Dermis microvascular lymphatic vessel endothelial cell (primary cell): ENCODE results near the gene RPL32. TPM values are rescaled to one million over a fixed set of nuclear protein-coding genes. Genes with fewer than 3 reads are reported as not detected.
A peak's percentile ranks its signal among the peaks of the same experiment; 100 is the strongest.
"Not testable (repeated sequence)": the region's sequence is repeated elsewhere in the genome, so short reads cannot be mapped to it uniquely, and the experiment has no call there.

ENCODE experiments used
- DNase-seq, 2 donors: peaks; one replicate each; pipeline versions ENCODE4 v3.0.0 to v3.0.0-alpha.2; 2010; ENCODE audit warnings: low read depth in 2 of 2
- total RNA-seq: library from RNA; depleted of rRNA; stranded (reverse); fragments of >200 nt; gene quantifications from 2 replicates; pipeline ENCODE4 v1.2.1, GENCODE V29; 2014

Gene RPL32
- total RNA-seq, 1 donor from 2014 or later = 1,083 TPM

DNA sequence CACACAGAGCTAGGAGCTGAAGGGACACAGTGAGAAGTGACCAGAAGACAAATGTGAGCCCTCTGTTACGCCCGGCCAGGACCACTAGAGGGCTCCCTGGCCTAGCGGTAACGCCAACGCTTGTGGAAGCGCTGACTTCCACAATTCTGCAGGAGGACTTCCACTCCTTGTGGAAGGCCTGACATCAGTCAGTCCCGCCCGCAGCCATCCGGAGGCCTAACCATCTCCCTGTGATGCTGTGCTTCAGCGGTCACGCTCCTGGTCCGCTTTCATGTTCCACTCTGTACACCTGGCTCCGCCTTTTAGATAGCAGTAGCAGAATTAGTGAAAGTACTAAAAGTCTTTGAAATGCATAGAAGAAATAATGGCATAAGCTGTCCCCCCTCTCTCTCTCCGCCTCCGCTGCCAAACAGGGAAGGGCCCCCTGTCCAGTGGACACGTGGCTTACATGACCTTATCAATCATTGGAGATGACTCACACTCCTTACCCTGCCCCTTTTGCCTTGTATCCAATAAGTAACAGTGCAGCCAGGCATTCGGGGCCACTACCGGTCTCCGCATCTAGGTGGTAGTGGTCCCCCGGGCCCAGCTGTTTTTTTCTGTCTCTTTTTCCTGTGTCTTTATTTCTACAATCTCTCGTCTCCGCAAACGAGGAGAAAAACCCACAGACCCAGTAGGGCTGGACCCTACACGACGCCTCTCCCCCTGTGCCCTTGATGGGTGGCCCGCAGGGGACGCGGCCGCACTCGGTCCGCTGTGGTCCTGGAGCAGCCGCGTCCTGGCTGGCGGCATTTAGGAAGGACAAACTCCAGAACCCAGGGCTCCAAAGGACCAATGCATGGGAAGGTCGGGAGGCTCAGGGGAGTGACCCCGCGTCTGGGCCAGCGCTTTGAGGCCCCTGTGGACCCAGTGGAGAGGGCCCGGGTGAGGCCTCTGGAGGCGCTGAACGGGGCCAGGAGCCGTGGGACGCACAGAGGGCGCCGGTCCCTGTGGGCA lies 27.0 kb upstream of the RPL32 start:
- DNase-seq = peak; percentile 66 to 84

DNA sequence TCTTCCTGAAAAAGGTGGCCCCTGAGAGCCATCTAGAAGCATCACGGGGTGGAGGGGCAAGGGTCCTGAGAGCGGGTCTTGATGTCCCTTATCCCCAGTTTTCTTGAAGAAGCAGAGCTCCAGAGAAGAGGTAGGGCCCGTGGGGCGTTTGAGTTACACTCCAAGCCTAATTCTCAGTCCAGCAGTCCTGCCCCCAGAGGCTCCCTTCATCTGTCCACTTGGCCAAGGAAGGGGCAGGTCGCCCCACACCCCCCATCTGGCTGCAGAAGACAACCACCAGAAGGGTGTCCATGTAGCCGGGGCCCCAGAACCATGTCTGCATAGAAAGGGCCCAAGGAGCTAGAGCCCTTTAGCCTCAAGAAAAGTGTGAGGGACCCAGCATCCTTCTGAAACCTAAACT lies 25.5 kb upstream of the RPL32 start:
- no peak for DNase-seq

DNA sequence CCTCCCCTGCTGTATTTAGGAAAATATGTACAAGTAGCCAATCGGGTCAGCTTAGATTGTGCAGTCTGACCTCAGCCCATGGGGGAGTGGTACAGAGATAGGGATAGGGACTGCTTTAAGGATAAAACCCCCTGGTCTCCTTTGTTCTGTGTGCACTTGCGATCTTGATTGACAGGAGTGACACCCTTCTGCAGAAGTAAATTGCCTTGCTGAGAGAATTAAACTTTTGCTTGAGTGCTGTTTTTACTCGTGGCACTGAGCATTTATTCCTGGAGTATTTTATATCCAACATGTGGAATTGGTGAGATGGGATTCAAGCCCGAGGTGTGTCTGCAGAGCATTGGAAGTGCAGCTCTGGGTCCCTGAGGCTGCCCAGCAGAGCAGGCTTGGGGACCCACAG lies 23.9 kb upstream of the RPL32 start:
- no peak for DNase-seq

- no peak for DNase-seq
Observed at GRCh38 chr3:12862387-12862786, 21.0 kb upstream of the RPL32 start.

DNA sequence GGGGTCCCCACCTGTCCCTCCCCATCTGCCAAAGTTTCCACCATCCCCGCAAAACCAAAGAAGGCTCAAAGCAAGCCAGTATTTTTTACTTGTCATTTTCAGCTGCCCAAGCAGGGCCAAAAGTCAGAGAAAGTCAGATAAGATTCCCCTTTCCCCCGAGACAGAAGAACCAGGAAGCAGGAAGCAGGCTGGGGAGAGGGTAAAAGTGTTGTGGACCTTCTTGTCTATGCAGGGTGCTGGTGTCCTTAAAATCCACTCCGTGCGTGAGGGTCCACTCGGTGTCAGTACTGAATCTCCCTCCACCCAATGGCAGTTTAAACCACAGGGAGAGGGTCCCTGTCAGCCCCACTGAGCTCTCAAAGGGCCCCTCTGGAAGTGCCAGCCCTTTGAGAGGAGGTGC lies 20.2 kb upstream of the RPL32 start:
- DNase-seq = no peak

DNA sequence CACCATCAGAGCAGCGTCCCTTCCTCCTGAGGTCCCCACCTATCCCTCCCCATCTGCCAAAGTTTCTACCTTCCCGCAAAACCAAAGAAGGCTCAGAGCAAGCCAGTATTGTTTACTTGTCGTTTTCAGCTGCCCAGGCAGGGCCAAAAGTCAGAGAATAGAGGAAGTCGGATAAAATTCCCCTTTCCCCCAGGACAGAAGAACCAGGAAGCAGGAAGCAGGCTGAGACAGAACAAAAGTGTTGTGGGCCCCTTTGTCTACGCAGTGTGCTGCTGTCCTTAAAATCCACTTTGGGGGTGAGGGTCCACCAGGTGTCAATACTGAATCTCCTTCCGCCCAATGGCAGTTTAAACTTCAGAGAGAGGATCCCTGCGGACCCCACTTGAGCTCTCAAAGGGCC lies 18.5 kb upstream of the RPL32 start:
- peak in 1 of 2 donors; percentile 17 for DNase-seq

- no peak for DNase-seq
Observed at GRCh38 chr3:12856626-12857025, 15.3 kb upstream of the RPL32 start.

DNA sequence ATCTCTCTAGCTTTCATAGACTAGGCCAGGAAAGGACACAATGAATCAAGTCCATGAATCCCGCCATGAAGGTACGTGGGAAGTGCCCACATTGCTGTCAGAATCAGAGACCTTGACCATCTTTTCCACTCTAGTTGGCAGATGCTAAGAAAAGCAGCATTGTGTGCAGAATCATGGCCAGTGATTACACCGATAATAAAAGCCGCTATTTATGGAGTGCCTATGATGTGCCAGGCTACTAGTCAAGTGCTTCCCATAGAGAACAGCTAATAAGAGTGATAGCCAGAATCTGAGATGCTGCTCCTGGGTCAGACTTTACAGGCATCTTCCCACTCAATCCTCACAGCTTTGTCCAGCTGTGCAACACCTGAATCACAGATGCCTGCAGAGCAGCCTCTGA lies 13.2 kb upstream of the RPL32 start:
- DNase-seq = no peak

- DNase-seq = not testable (repeated sequence)
Observed at GRCh38 chr3:12853847-12854246, 12.5 kb upstream of the RPL32 start.

- no peak for DNase-seq
Observed at GRCh38 chr3:12852201-12852600, 10.8 kb upstream of the RPL32 start.

- no peak for DNase-seq
Observed at GRCh38 chr3:12845811-12846210, 4.4 kb upstream of the RPL32 start.

DNA sequence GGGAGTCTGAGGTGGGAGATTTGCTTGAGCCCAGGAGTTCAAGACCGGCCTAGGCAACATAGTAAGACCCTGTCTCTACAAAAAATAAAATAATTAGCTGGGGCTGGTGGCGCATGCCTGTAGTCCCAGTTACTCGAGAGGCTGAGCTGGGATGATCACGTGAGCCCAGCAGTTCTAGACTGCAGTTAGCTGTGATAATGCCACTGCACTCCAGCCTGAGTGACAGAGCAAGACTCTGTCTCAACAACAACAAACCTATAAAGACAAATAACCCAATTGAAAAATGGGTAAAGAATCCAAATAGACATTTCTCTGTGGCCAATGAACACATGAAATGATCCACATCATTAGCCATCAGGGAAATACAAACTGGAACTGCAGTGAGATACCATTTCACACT lies 1.1 kb upstream of the RPL32 start:
- no peak for DNase-seq

- no peak for DNase-seq
Observed at GRCh38 chr3:12841970-12842328, 584 bp upstream of the RPL32 start.

DNA sequence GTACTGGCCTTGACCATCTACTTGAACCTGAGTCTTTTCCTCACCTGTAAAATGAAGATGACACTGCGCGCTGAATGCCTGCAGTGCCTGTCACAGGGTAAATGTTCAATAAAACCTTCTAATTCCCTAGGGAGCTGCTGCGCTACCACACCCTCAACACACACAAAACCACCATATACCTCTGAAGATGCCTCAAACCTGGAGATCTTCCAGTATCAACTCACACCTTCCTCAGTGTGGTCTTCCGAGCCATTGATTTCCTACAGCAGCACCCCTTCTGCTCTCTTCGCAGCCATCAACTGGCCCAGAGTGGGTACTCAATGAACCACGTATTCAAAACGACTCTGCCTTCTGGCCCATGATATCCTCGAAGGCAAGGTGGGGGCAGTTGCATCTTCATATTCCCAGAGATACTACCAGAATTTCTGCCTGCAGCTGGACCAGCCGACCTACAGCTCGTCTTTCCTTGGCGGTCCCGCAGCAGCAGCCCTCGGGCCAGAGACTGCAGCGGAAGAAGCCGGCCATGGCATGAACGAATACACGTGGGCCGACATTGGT lies 695 bp downstream of the RPL32 start:
- DNase-seq = peak in 1 of 2 donors; percentile 46

DNA sequence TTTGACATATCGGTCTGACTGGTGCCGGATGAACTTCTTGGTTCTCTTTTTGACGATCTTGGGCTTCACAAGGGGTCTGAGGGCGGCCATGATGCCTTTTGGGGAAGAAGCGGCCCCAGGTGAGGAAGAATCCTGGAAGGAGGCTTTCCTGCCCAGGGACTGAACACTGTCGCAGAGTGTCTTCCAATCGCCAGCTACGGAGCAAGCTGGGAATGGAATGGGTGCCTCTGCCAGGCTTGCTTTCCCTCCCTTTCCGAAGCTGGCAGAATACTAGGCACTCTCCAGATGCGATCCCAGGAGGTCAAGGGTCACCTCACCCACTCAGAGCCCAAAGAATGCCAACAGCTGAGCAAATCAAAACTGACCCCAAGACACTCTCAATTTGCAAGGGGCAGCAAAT lies 1.2 kb downstream of the RPL32 start:
- DNase-seq = not testable (repeated sequence)

DNA sequence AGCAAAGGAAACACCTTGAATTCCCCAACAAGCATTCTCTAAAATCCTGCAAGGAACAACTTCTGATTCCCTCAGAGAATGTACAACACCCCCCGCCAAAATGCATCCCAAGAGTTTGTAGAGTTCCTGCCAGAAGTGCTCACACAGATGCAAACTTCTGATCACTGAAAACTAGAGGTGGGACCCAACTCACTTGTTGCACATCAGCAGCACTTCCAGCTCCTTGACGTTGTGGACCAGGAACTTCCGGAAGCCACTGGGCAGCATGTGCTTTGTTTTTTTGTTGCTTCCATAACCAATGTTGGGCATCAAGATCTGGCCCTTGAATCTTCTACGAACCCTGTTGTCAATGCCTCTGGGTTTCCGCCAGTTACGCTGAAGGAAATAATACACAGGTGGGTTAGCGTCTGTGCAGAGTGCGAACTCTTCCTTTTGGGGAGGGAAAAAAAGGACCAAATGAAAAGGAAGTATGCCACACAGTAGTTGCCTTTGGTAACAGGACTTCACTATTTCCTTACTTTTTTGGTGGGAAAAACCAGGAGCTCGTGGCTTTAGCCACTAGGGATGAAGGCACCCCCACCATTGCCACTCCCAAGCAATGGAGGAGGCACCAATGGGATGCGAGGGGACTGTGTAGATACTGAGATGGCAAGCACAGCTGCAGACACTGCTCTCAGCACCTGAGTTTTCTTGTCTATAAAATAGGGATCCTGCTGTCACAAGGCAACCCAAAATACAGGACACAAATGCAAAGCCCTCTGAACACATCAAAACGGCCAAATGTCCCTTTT lies 2.0 kb downstream of the RPL32 start:
- DNase-seq = no peak

- DNase-seq = no peak
Observed at GRCh38 chr3:12838179-12838965, 3.0 kb downstream of the RPL32 start.

- no peak for DNase-seq
Observed at GRCh38 chr3:12837295-12837986, 3.9 kb downstream of the RPL32 start.

- DNase-seq = no peak
Observed at GRCh38 chr3:12835052-12835665, 6.2 kb downstream of the RPL32 start.
